PFSK-1 (cell line): ENCODE results near the gene CCDC33.

ENCODE experiments used
- FOXP2 ChIP-seq: optimal IDR thresholded peaks from 2 replicates; pipeline ENCODE3; 2011; ENCODE audit warnings: borderline replicate concordance, control low read depth, inconsistent platforms; ENCODE audit not compliant: insufficient read depth; ENCODE audit errors: extremely low read length, extremely low read depth
- POLR2AphosphoS5 ChIP-seq: IDR thresholded peaks from 2 replicates; pipeline ENCODE4 v1.6.1; 2012; ENCODE audit warnings: low read depth, mild to moderate bottlenecking, control low read depth, low read length, moderate library complexity
- REST ChIP-seq, 2 experiments: IDR thresholded peaks; 2 replicates each; pipeline versions ENCODE4 v1.6.1 to v1.8.0; 2011 to 2012; ENCODE audit warnings: low read depth in 2 of 2, low read length in 2 of 2, control low read depth in 1 of 2, inconsistent platforms in 1 of 2, mild to moderate bottlenecking in 1 of 2, moderate library complexity in 1 of 2; ENCODE audit not compliant: insufficient read depth in 1 of 2
- SIN3A ChIP-seq: IDR thresholded peaks from 2 replicates; pipeline ENCODE4 v1.6.1; 2012; ENCODE audit warnings: mild to moderate bottlenecking, low read length, moderate library complexity, borderline replicate concordance; ENCODE audit not compliant: insufficient read depth
- TAF1 ChIP-seq: IDR thresholded peaks from 2 replicates; pipeline ENCODE4 v1.6.1; 2012; ENCODE audit warnings: low read length, control low read depth, borderline replicate concordance; ENCODE audit not compliant: insufficient read depth

Gene CCDC33

GRCh38 chr15:74377831-74378766 lies 142.0 kb downstream of the CCDC33 start:
- no peak for TF ChIP-seq REST (IDR thresholded peaks at IDR 0.05; ENCODE audit: insufficient read depth in 1 of 2, low read depth in 2 of 2, low read length in 2 of 2)
- no peak for TF ChIP-seq SIN3A
- no peak for TF ChIP-seq TAF1
- no peak for TF ChIP-seq FOXP2
- TF ChIP-seq POLR2AphosphoS5 = no peak

- no peak for TF ChIP-seq POLR2AphosphoS5
- no peak for TF ChIP-seq TAF1
- TF ChIP-seq SIN3A = no peak
These were observed 142.7 kb downstream of the CCDC33 start for GRCh38 chr15:74378848-74379247.

GRCh38 chr15:74380361-74381189 lies 144.4 kb downstream of the CCDC33 start:
- TF ChIP-seq SIN3A (no peak), POLR2AphosphoS5 (no peak), FOXP2 (no peak), REST (IDR thresholded peaks at IDR 0.05; ENCODE audit: insufficient read depth in 1 of 2, low read depth in 2 of 2, low read length in 2 of 2) (no peak), TAF1 (no peak)

- TF ChIP-seq REST (IDR thresholded peaks at IDR 0.05; ENCODE audit: insufficient read depth in 1 of 2, low read depth in 2 of 2, low read length in 2 of 2) (no peak), TAF1 (no peak), SIN3A (no peak), POLR2AphosphoS5 (no peak), FOXP2 (no peak)
These were observed 145.0 kb downstream of the CCDC33 start for GRCh38 chr15:74381190-74381453.

GRCh38 chr15:74381481-74381880 lies 145.4 kb downstream of the CCDC33 start:
- no peak for TF ChIP-seq FOXP2
- TF ChIP-seq POLR2AphosphoS5 = no peak
- TF ChIP-seq TAF1 = no peak
- TF ChIP-seq REST (IDR thresholded peaks at IDR 0.05; ENCODE audit: insufficient read depth in 1 of 2, low read depth in 2 of 2, low read length in 2 of 2) = no peak
- no peak for TF ChIP-seq SIN3A
